DMS79 treated with DMSO at 0.1 percent for 48 hours (cell line): ENCODE data around the gene DGCR6L.
"Not testable (repeated sequence)": the region's sequence is repeated elsewhere in the genome, so short reads cannot be mapped to it uniquely, and the experiment has no call there.

ENCODE experiments used
- DNase-seq: peaks from one replicate; lab custom pipeline; 2025; lab: John Stamatoyannopoulos, UW

DGCR6L gene

GRCh38 chr22:20325996-20326395 is 6.1 kb upstream of the DGCR6L start:
- not testable (repeated sequence) for DNase-seq

DNA sequence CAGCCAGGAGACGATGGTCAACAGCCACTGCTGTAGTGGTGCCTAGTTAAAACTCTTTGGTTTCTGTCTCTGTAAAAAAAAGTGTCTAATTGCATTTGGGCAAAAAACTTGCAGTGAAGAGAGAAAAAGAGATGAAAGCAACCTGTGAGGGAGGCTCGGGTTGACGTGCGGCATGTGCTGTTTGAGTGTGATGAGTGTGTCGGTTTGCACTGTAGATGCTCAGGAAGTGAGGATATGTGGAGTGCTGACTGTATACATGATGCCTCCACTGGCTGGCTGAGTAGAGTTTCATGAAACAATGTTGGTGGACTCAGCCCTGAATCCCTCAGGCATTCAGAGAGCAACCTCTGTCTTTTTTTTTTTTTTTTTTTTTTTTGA is 4.3 kb upstream of the DGCR6L start:
- DNase-seq, result no peak

DNA sequence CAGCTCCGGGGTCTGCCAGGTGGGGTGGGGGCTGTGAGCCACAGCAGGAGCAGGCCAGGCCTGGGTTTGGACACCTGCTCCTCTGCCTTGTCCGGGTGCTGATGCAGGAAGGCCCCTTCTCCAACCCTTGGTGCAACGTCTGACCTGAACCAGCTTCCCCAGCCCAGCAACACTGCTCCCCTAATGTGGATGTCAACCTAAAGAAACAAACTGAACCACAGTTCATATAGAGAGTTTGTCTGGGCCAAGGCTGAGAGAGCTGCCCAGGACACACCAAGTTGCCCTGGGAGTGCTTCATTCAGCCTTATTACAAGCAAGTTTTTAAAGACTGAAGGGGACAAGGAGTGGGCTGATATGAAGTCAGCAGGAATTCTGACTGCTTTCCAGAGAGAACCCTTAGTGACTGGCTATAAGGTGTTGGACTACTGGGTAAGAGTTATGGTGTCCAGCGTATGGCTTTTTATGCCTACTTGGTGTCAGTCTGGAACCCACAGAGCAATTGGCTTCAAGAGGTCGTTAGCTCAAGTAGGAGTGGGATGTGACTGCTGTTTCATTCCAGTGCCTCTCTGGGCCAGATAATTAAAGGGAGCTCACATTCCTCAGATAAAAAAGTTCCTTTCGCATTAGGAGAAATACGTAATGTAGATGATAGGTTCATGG is 1.8 kb upstream of the DGCR6L start:
- not testable (repeated sequence) for DNase-seq

DNA sequence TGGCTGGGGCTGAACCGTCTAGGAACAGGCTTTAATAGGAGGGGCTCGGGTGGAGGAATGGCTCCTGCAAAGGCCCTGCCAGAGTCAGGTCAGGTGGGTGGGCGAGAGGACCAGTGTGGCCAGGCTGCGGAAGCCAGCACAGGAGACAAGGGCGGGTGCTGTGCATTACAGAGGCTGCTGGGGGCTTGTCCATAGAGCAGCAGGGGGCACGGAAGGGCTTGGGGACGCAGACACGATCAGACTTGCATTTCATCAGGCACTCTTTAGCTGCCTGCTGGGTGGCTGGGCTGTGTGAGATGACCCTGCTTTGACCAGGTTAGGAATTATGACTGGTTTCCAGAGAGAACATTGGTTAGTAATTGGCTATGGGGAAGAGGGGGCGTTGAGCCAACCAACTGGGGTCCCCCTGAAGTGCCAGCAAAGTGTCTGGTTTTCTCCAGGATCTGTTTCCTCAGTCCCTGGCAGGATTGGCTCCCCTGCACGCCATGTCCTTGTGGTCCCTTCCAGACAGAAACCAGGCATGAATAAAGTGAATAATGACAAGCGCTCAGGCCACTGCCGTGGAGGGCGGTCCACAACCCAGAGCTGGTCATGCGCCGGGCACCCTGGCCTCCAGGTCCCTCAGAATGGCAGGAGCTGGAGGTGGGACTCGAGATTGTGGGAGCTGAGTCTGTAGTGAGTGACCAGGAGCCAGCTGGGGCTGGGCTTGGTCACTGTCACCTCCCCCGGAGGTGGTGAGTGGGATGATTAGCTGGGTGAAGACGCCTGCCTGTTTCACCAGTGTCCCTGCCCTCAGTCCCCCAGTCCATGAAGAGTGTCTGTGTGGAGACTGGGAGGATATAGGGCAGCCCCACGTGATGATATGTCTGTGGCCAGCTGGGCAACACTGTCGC is 1.0 kb upstream of the DGCR6L start:
- DNase-seq, result not testable (repeated sequence)

GRCh38 chr22:20319041-20319744 is 667 bp downstream of the DGCR6L start:
- no peak for DNase-seq

GRCh38 chr22:20318043-20318688 is 1.7 kb downstream of the DGCR6L start:
- DNase-seq, result not testable (repeated sequence)

- not testable (repeated sequence) for DNase-seq
Observed at GRCh38 chr22:20317402-20318042, 2.3 kb downstream of the DGCR6L start.

DNA sequence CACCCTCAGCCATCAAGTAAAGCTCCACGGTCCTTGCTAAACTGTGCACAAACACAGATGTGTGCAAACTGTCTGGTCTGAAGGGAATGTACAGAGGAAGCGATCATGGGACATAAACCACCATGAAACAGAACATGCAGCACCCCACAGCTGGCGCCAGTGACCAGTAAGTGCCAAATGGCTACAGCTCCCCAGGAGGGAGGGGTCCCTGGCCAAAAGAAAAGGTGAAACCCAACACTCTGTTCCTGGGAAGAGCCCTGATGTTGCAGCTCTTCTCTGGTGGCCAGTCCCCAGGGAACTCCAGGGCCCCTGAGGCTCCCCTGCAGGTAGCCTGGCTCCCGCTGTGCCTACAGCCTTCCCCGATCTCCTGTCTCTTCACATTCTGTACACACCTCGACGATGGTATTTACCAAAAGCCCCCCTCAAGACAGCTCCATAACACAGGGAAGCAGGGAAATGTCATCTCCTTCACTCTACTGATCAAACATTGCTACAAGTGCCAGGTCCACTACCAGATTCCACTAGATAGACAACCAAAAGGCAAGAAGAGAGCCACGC is 2.9 kb downstream of the DGCR6L start:
- no peak for DNase-seq

- DNase-seq, result no peak
Observed at GRCh38 chr22:20316217-20316843, 3.5 kb downstream of the DGCR6L start.

GRCh38 chr22:20315337-20316216 is 4.3 kb downstream of the DGCR6L start:
- DNase-seq, result no peak

GRCh38 chr22:20314741-20315336 is 5.0 kb downstream of the DGCR6L start:
- DNase-seq, result not testable (repeated sequence)

GRCh38 chr22:20314206-20314605 is 5.7 kb downstream of the DGCR6L start:
- DNase-seq, result not testable (repeated sequence)

DNA sequence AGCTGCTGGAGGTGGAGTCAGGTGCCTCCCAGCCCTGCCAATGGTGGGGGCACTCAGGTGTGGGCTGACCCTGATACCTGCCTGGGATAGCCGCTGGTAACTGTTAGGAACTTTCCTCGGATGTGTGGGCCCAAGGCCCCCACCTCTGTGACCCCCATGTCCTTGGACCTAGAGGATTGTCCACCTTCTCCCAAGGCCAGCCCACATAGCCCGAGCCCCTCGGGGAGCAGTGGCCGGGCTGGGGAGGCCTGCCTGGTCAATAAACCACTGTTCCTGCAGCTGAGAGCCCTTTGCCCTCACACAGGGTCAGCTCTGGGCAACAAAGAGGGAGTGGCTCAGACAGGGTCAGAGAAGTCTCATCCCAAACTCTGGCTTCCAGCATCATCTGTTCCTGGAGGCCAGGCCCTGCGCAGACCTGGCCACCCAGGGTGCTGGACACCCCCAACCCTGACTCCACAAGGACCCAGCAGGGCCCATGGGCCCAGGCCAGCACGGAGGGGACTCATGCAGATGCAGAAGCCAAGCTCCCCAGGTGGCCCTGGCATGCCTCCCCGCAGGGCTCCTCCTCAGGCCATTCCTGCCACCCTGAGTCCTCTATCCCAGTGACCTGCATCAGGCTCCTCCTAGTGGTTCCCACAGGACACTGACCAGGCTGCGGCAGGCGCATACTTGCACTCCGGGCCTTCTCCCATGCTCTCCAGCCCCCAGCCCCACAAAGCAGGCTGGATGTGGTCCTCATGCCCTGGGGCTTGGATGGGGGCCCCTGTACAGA is 6.4 kb downstream of the DGCR6L start:
- DNase-seq, result not testable (repeated sequence)

DNA sequence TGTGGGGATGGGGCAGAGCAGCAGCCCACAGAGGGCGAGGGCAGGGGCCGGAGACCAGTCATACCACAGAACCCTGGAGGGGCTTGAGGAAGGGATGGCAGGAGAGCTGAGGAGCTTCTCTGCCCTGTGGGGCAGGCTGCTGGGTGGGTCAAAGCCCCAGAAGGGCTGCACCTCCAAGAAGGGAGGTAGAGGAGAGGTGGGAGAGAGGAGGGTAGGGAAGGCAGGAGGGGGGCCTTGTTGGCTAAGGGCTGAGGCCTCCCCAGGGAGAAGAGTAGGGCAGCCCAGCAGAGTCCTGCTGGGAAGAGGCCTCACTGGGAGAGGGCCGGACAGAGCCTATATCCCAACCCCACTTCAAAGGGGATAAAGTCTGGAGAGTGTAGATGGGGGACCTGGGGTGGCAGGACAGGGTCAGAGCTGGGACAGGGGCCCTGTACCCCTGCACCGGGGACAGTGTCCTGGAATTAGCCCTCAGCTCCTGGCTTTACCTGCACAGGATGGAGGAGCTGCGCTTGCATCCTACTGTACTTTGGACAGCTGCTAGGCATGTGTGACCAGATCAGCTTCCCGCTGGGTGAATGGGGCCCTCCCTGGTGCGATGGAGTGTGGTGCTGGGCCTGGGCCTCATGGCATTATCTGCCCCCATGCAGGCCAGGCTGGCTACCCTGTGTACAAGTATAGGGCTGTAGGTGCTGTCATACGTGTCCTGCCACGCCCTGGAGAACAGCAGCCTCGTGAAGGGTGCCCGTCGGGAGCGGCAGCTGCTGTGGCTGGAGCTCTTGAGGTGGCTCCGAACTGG is 7.3 kb downstream of the DGCR6L start:
- no peak for DNase-seq

- not testable (repeated sequence) for DNase-seq
Observed at GRCh38 chr22:20311249-20312062, 8.4 kb downstream of the DGCR6L start.

DNA sequence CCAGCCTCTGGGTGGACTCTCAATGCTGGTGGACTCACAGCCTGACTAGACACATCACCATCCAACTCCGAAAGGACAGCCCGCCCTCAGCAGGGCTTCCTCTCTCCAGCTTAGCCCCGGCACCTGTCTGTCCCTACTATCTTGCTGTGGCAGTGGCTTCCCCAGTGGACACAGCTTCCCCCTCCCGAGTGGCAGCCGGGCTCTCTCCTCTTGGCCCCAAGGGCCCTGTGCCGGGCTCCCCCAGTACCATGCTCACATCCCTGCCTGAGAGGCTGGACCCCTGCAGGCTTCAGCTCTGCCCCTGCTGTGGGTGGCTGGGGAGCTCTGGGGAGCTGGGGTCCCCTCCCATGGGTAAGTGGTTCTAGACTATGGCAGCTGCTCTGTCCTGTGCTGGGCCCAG is 9.1 kb downstream of the DGCR6L start:
- DNase-seq, result not testable (repeated sequence)

DNA sequence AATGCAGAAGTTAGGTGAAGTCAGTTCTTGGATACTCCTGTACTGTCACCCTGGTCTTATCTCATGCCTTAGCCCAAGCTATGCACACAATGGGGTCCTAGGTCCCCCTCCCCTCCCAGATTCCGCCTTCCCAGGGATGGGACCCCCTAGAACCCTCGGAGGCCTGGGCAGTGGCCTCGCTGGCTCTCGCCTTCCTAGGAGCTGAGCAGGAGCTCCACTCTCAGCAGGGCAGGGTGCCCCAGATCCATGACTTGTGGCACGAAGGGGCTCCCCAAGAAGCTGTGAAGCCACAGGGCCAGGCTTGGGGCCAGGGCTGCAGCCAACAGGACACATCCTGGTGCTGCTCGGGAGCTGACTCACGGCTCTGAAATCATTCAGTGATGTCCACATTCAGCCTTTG is 9.7 kb downstream of the DGCR6L start:
- not testable (repeated sequence) for DNase-seq
